Muscle layer of duodenum (tissue), 2 donors: ENCODE data around the gene KRTAP19-8.

ENCODE experiments used
- H3K27ac ChIP-seq: one replicate; pipeline ENCODE4 v1.7.0; 2013; ENCODE audit warnings: mild to moderate bottlenecking, low read length
- H3K27me3 ChIP-seq: one replicate; pipeline ENCODE4 v1.7.0; 2013; ENCODE audit warnings: low read depth, mild to moderate bottlenecking, control low read depth, low read length
- H3K36me3 ChIP-seq, 2 donors: one replicate each; pipeline ENCODE4 v1.7.0; 2013; ENCODE audit warnings: low read length in 2 of 2, control low read depth in 1 of 2, mild to moderate bottlenecking in 1 of 2; ENCODE audit not compliant: insufficient read depth in 2 of 2, control insufficient read depth in 1 of 2
- H3K4me1 ChIP-seq, 2 donors: one replicate each; pipeline ENCODE4 v1.7.0; 2013; ENCODE audit warnings: low read length in 2 of 2, mild to moderate bottlenecking in 2 of 2, control low read depth in 1 of 2, moderate library complexity in 1 of 2; ENCODE audit not compliant: insufficient read depth in 2 of 2, control insufficient read depth in 1 of 2
- H3K4me3 ChIP-seq, 2 donors: one replicate each; pipeline ENCODE4 v1.7.0; 2013; ENCODE audit warnings: low read length in 2 of 2, low read depth in 1 of 2, mild to moderate bottlenecking in 1 of 2
- H3K9me3 ChIP-seq, 2 donors: one replicate each; pipeline ENCODE4 v1.7.0; 2013; ENCODE audit warnings: low read length in 2 of 2, control low read depth in 1 of 2, mild to moderate bottlenecking in 1 of 2; ENCODE audit not compliant: control insufficient read depth in 1 of 2
- donor health status: healthy.

The KRTAP19-8 gene

GRCh38 chr21:31008355-31008754 lies 29.9 kb downstream of the KRTAP19-8 start:
- Histone ChIP-seq H3K4me1 (no peaks in the 10 kb centered on the region), H3K4me3 (no peak overlapping the region), H3K27ac (no peak overlapping the region), H3K36me3 (no peaks in the 10 kb centered on the region), H3K27me3 (no peaks in the 10 kb centered on the region), H3K9me3 (no peaks in the 10 kb centered on the region)

- no peaks in the 10 kb centered on the region for H3K4me1 ChIP-seq
- no peaks in the 10 kb centered on the region for H3K27me3 ChIP-seq
- no peaks in the 10 kb centered on the region for H3K9me3 ChIP-seq
- H3K4me3 ChIP-seq: no peak overlapping the region
- H3K36me3 ChIP-seq: no peaks in the 10 kb centered on the region
- no peak overlapping the region for H3K27ac ChIP-seq
Observed at GRCh38 chr21:31005019-31005418, 33.3 kb downstream of the KRTAP19-8 start.

GRCh38 chr21:31003471-31003870 lies 34.8 kb downstream of the KRTAP19-8 start:
- H3K9me3 ChIP-seq: no peaks in the 10 kb centered on the region
- no peaks in the 10 kb centered on the region for H3K4me1 ChIP-seq
- no peaks in the 10 kb centered on the region for H3K27me3 ChIP-seq
- no peaks in the 10 kb centered on the region for H3K36me3 ChIP-seq
- no peak overlapping the region for H3K27ac ChIP-seq
- H3K4me3 ChIP-seq: no peak overlapping the region

- no peaks in the 10 kb centered on the region for H3K4me1 ChIP-seq
- no peaks in the 10 kb centered on the region for H3K27me3 ChIP-seq
- no peaks in the 10 kb centered on the region for H3K9me3 ChIP-seq
- no peak overlapping the region for H3K4me3 ChIP-seq
- H3K36me3 ChIP-seq: no peaks in the 10 kb centered on the region
- H3K27ac ChIP-seq: no peak overlapping the region
Observed at GRCh38 chr21:30997541-30997940, 40.7 kb downstream of the KRTAP19-8 start.

GRCh38 chr21:30996728-30997127 lies 41.5 kb downstream of the KRTAP19-8 start:
- H3K36me3 ChIP-seq: no peaks in the 10 kb centered on the region
- no peaks in the 10 kb centered on the region for H3K4me1 ChIP-seq

GRCh38 chr21:30994932-30995331 lies 43.3 kb downstream of the KRTAP19-8 start:
- H3K27me3 ChIP-seq: no peaks in the 10 kb centered on the region
- H3K4me1 ChIP-seq: no peaks in the 10 kb centered on the region
- H3K36me3 ChIP-seq: no peaks in the 10 kb centered on the region
- no peaks in the 10 kb centered on the region for H3K9me3 ChIP-seq
- no peak overlapping the region for H3K4me3 ChIP-seq
- no peak overlapping the region for H3K27ac ChIP-seq

More at GRCh38 chr21:30996728-30997127, 41.5 kb downstream of the KRTAP19-8 start:
- Histone ChIP-seq H3K4me3 (no peak overlapping the region), H3K27ac (no peak overlapping the region), H3K9me3 (no peaks in the 10 kb centered on the region), H3K27me3 (no peaks in the 10 kb centered on the region)

- no peak overlapping the region for H3K4me3 ChIP-seq
- no peaks in the 10 kb centered on the region for H3K36me3 ChIP-seq
- H3K27ac ChIP-seq: no peak overlapping the region
- no peaks in the 10 kb centered on the region for H3K9me3 ChIP-seq
- H3K27me3 ChIP-seq: no peaks in the 10 kb centered on the region
- no peaks in the 10 kb centered on the region for H3K4me1 ChIP-seq
Observed at GRCh38 chr21:30990514-30991262, 47.6 kb downstream of the KRTAP19-8 start.

GRCh38 chr21:30988706-30989105 lies 49.6 kb downstream of the KRTAP19-8 start:
- Histone ChIP-seq H3K4me3 (no peak overlapping the region), H3K27me3 (no peaks in the 10 kb centered on the region), H3K27ac (no peak overlapping the region)

More at GRCh38 chr21:30988706-30989105, 49.6 kb downstream of the KRTAP19-8 start:
- no peaks in the 10 kb centered on the region for H3K36me3 ChIP-seq
- no peaks in the 10 kb centered on the region for H3K9me3 ChIP-seq
- no peaks in the 10 kb centered on the region for H3K4me1 ChIP-seq
